Fibroblast of lung (primary cell): ENCODE measurements around the gene ATP9B. TPM values are rescaled to one million over a fixed set of nuclear protein-coding genes. Genes with fewer than 3 reads are reported as not detected.

Experiments
- DNase-seq, 2 donors: peaks; one replicate each; pipeline versions ENCODE4 v3.0.0 to v3.0.0-alpha.2; 2010; ENCODE audit warnings: low read depth in 2 of 2
- H2AFZ ChIP-seq: 2 replicates; pipeline ENCODE4 v1.5.1; 2012; ENCODE audit warnings: low read length, control low read depth, inconsistent platforms
- H3K27ac ChIP-seq: 2 replicates; pipeline ENCODE4 v1.5.1; 2011; ENCODE audit warnings: low read length, control low read depth; ENCODE audit not compliant: insufficient read depth
- H3K27me3 ChIP-seq: 2 replicates; pipeline ENCODE4 v1.5.1; 2011; ENCODE audit warnings: mild to moderate bottlenecking, low read length; ENCODE audit not compliant: control insufficient read depth, insufficient read depth
- H3K36me3 ChIP-seq: 2 replicates; pipeline ENCODE4 v1.5.1; 2011; ENCODE audit warnings: low read length; ENCODE audit not compliant: control insufficient read depth, insufficient read depth
- H3K4me1 ChIP-seq: 2 replicates; pipeline ENCODE4 v1.5.1; 2011; ENCODE audit warnings: low read length; ENCODE audit not compliant: control insufficient read depth, insufficient read depth; ENCODE audit errors: extremely low read depth
- H3K4me2 ChIP-seq: 2 replicates; pipeline ENCODE4 v1.5.1; 2011; ENCODE audit warnings: low read length, control low read depth; ENCODE audit not compliant: insufficient read depth; ENCODE audit errors: extremely low read depth
- H3K4me3 ChIP-seq, 4 experiments: fragments of 200-600 bp in 1 of 4; sonication (generic) in 1 of 4; replicated peaks in 1 of 4; 2 replicates each; pipeline ENCODE4 v1.5.1; 2011 to 2016; ENCODE audit warnings: low read length in 4 of 4, low read depth in 3 of 4, mild to moderate bottlenecking in 3 of 4, control low read depth in 2 of 4, inconsistent platforms in 1 of 4, mixed read lengths in 1 of 4; ENCODE audit not compliant: insufficient read depth in 1 of 4; ENCODE audit errors: control extremely low read depth in 1 of 4
- H3K79me2 ChIP-seq: 2 replicates; pipeline ENCODE4 v1.5.1; 2012; ENCODE audit warnings: mild to moderate bottlenecking, low read length, inconsistent platforms; ENCODE audit not compliant: control insufficient read depth, insufficient read depth
- H3K9ac ChIP-seq: 2 replicates; pipeline ENCODE4 v1.5.1; 2011; ENCODE audit warnings: mild to moderate bottlenecking, low read length, control low read depth; ENCODE audit not compliant: insufficient read depth
- H3K9me3 ChIP-seq: 2 replicates; pipeline ENCODE4 v1.5.1; 2012; ENCODE audit warnings: low read depth, low read length; ENCODE audit not compliant: control insufficient read depth, insufficient read depth
- H4K20me1 ChIP-seq: 2 replicates; pipeline ENCODE4 v1.5.1; 2011; ENCODE audit warnings: low read length; ENCODE audit not compliant: control insufficient read depth, insufficient read depth; ENCODE audit errors: extremely low read depth
- CTCF ChIP-seq, 2 donors: IDR thresholded peaks in 1 of 2; conservative IDR thresholded peaks in 1 of 2; 1 replicate in 1 of 2; 2 replicates in 1 of 2; pipeline ENCODE4 v1.5.1; 2011 to 2012; ENCODE audit warnings: low read length in 2 of 2, control low read depth in 1 of 2, inconsistent platforms in 1 of 2, low read depth in 1 of 2, mild to moderate bottlenecking in 1 of 2
- EZH2 ChIP-seq: IDR thresholded peaks from 2 replicates; pipeline ENCODE4 v1.5.1; 2012; ENCODE audit warnings: low read length, control low read depth, mild to moderate bottlenecking; ENCODE audit errors: missing control alignments
- polyA plus RNA-seq, 2 donors: library from polyadenylated mRNA; depleted of rRNA in 1 of 2; stranded (reverse) in 1 of 2; unstranded in 1 of 2; fragments of >200 nt; gene quantifications; 2 replicates each; pipeline ENCODE4 v1.2.1, GENCODE V29; 2011 to 2012; ENCODE audit warnings: missing spikeins in 1 of 2
- total RNA-seq: library from RNA; depleted of rRNA; stranded (reverse); fragments of >200 nt; gene quantifications from 2 replicates; pipeline ENCODE4 v1.2.1, GENCODE V29; 2014

ATP9B gene
- total and polyA plus RNA-seq, 2 donors (not counting 1 experiment from before 2014, with no cell fraction given), result 11.2 to 27.7 TPM

- no peak overlapping the region for H2AFZ ChIP-seq
- no peaks in the 10 kb centered on the region for H3K27me3 ChIP-seq
- no peaks in the 10 kb centered on the region for H3K9me3 ChIP-seq
- TF ChIP-seq EZH2, result no peak
- TF ChIP-seq CTCF (conservative IDR thresholded peaks at IDR 0.05 in 1 of 2, IDR thresholded peaks at IDR 0.05 in 1 of 2; ENCODE audit: low read depth in 1 of 2, low read length in 2 of 2), result no peak
- H4K20me1 ChIP-seq, result no peaks in the 10 kb centered on the region
- H3K4me3 ChIP-seq, result no peak overlapping the region
- H3K36me3 ChIP-seq, result no peaks in the 10 kb centered on the region
- DNase-seq, result no peak
- no peak overlapping the region for H3K9ac ChIP-seq
- H3K4me2 ChIP-seq, result no peak overlapping the region
- H3K27ac ChIP-seq, result no peak overlapping the region
- H3K4me1 ChIP-seq, result no peaks in the 10 kb centered on the region
- H3K79me2 ChIP-seq, result no peaks in the 10 kb centered on the region
Measured at GRCh38 chr18:79185648-79186047, 116.5 kb downstream of the ATP9B start.

GRCh38 chr18:79186649-79187048, 117.5 kb downstream of the ATP9B start:
- Histone ChIP-seq H4K20me1 (no peaks in the 10 kb centered on the region), H3K4me2 (no peak overlapping the region), H2AFZ (no peak overlapping the region), H3K9ac (no peak overlapping the region), H3K36me3 (no peaks in the 10 kb centered on the region), H3K27me3 (no peaks in the 10 kb centered on the region), H3K9me3 (no peaks in the 10 kb centered on the region), H3K79me2 (no peaks in the 10 kb centered on the region), H3K27ac (no peak overlapping the region), H3K4me3 (no peak overlapping the region), H3K4me1 (no peaks in the 10 kb centered on the region)
- DNase-seq, result no peak
- TF ChIP-seq CTCF (conservative IDR thresholded peaks at IDR 0.05 in 1 of 2, IDR thresholded peaks at IDR 0.05 in 1 of 2; ENCODE audit: low read depth in 1 of 2, low read length in 2 of 2), result no peak
- no peak for TF ChIP-seq EZH2

- H3K27ac ChIP-seq, result no peak overlapping the region
- H3K4me1 ChIP-seq, result no peaks in the 10 kb centered on the region
- H4K20me1 ChIP-seq, result no peaks in the 10 kb centered on the region
- no peak for DNase-seq
- H3K27me3 ChIP-seq, result no peaks in the 10 kb centered on the region
- H3K79me2 ChIP-seq, result no peaks in the 10 kb centered on the region
- H3K4me3 ChIP-seq, result no peak overlapping the region
- no peaks in the 10 kb centered on the region for H3K9me3 ChIP-seq
- no peak overlapping the region for H3K4me2 ChIP-seq
- TF ChIP-seq EZH2 (no peak), CTCF (conservative IDR thresholded peaks at IDR 0.05 in 1 of 2, IDR thresholded peaks at IDR 0.05 in 1 of 2; ENCODE audit: low read depth in 1 of 2, low read length in 2 of 2) (no peak)
- H2AFZ ChIP-seq, result no peak overlapping the region
- no peaks in the 10 kb centered on the region for H3K36me3 ChIP-seq
- H3K9ac ChIP-seq, result no peak overlapping the region
Measured at GRCh38 chr18:79187532-79188277, 118.5 kb downstream of the ATP9B start.
